Activated T-cell treated with anti-CD3 and anti-CD28 coated beads for 48 hours (primary cell): ENCODE results near the gene GABARAPL2.
A peak's percentile ranks its signal among the peaks of the same experiment; 100 is the strongest.
"Not testable (repeated sequence)": the region's sequence is repeated elsewhere in the genome, so short reads cannot be mapped to it uniquely, and the experiment has no call there.

Experiments used
- DNase-seq: peaks from one replicate; pipeline ENCODE4 v3.0.0-alpha.2; 2020; ENCODE audit warnings: low read depth

GABARAPL2 gene

GRCh38 chr16:75591927-75592326, 25.7 kb downstream of the GABARAPL2 start:
- DNase-seq = not testable (repeated sequence)

GRCh38 chr16:75593308-75593707, 27.1 kb downstream of the GABARAPL2 start:
- DNase-seq = no peak

- no peak for DNase-seq
Measured at GRCh38 chr16:75593825-75594820, 27.9 kb downstream of the GABARAPL2 start.

- no peak for DNase-seq
Measured at GRCh38 chr16:75599452-75600277, 33.5 kb downstream of the GABARAPL2 start.

GRCh38 chr16:75603241-75603640, 37.1 kb downstream of the GABARAPL2 start:
- DNase-seq = no peak

- DNase-seq = no peak
Measured at GRCh38 chr16:75606507-75606906, 40.3 kb downstream of the GABARAPL2 start.

- no peak for DNase-seq
Measured at GRCh38 chr16:75614066-75614897, 48.1 kb downstream of the GABARAPL2 start.

- no peak for DNase-seq
Measured at GRCh38 chr16:75615619-75616018, 49.4 kb downstream of the GABARAPL2 start.

GRCh38 chr16:75616521-75617010, 50.4 kb downstream of the GABARAPL2 start:
- no peak for DNase-seq

- DNase-seq = no peak
Measured at GRCh38 chr16:75617121-75617520, 50.9 kb downstream of the GABARAPL2 start.

- no peak for DNase-seq
Measured at GRCh38 chr16:75618780-75619179, 52.6 kb downstream of the GABARAPL2 start.

GRCh38 chr16:75620326-75621169, 54.4 kb downstream of the GABARAPL2 start:
- DNase-seq = no peak

- no peak for DNase-seq
Measured at GRCh38 chr16:75621170-75621477, 54.9 kb downstream of the GABARAPL2 start.

GRCh38 chr16:75622761-75623605, 56.8 kb downstream of the GABARAPL2 start, which contains the start of gene ADAT1:
Gene ADAT1, minus strand, starts transcription at chr16:75623281. Its CDS starts 2,482 bp downstream, at chr16:75620799.
- peak; percentile 95 for DNase-seq

GRCh38 chr16:75624921-75625334, 58.7 kb downstream of the GABARAPL2 start:
- no peak for DNase-seq

GRCh38 chr16:75626806-75627205, 60.6 kb downstream of the GABARAPL2 start:
- DNase-seq = no peak
